Cortex of kidney (tissue), 1 donor: ENCODE measurements around the gene FAT1.

ENCODE experiments used
- DNase-seq: peaks from one replicate; lab custom pipeline; 2025; lab: John Stamatoyannopoulos, UW

FAT1 gene

GRCh38 chr4:186651624-186652023 is 72.0 kb downstream of the FAT1 start:
- no peak for DNase-seq

GRCh38 chr4:186651181-186651603 is 72.5 kb downstream of the FAT1 start:
- DNase-seq, result no peak

DNA sequence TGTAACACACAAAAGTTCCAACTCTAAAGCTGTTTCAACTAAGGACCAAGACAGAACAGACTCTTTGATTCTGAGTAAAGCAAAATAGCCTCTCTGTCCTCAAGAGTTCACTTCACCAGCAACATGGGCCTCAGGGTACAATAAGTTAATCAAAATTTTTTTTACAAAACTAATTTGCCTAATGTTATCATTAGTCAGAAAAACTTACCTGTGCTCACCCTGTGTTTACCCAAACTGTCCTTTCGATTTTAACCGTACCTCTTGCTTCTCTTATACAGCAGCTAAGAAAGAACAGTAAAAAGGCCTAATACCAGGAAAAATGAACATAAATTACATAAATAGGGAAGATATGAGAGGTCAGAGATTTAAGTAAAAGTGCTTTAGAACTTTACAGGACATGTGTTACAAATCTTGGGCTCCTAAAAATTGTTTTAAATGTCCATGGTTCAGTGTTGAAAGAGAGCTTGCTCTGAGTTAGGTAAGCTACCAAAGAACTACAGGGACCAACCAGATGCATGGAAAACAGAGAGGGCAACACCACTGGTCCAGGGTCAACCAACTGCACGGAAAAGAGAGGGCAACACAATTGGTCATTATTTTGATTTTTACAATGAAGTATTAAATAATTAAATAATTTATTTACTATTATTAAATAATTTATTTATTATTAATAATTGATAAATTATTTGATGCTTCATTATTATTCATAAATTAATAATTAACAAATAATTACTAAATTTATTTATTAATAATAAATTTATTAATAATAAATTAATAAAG is 73.1 kb downstream of the FAT1 start:
- no peak for DNase-seq

- DNase-seq, result no peak
Observed at GRCh38 chr4:186647821-186648220, 75.8 kb downstream of the FAT1 start.

GRCh38 chr4:186644737-186645261 is 78.9 kb downstream of the FAT1 start:
- DNase-seq, result no peak

DNA sequence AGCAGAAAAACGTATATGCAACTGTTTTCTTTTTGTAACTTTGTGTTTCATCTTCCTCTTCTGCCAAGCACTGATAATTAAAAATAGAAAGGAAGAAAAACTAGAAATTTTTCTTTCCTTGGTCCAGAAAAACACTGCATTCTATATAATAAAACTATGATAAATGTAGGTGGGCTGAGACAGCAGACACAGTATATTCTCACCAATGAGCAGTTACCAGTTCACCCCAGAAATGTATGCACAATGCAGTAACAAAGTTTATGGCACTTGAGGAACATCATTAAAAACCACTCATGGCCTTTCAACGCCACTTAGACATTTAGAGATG is 79.4 kb downstream of the FAT1 start:
- no peak for DNase-seq

GRCh38 chr4:186643501-186644310 is 80.0 kb downstream of the FAT1 start:
- no peak for DNase-seq

GRCh38 chr4:186642998-186643397 is 80.7 kb downstream of the FAT1 start:
- no peak for DNase-seq

- no peak for DNase-seq
Observed at GRCh38 chr4:186642530-186642929, 81.1 kb downstream of the FAT1 start.

DNA sequence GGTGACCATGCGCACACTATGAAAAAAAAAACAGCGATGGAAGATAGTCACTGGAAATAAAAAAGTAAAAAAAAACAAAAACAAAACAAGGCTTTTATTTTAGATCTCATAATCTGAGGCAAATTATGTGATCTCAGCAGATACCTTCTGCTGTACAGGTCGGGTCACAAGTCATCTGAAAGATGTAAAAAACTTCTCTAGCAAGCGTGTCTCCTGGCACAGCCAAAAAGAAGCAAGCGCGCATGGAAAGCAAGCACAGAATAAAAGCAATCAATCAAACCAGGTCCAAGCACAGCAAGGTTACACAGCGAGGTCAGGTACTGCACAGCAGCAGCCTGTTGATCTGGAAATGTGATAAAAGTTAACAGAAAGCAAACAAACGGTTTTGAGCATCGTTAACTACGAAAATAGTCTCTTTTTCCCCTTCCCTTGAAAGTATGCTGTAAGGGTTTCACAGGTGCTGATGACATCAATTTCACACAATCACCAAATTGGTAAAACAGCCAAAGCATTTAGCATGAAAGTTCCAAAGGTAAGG is 89.0 kb downstream of the FAT1 start:
- DNase-seq, result no peak

- no peak for DNase-seq
Observed at GRCh38 chr4:186633844-186634243, 89.8 kb downstream of the FAT1 start.

- no peak for DNase-seq
Observed at GRCh38 chr4:186630128-186630527, 93.5 kb downstream of the FAT1 start.

DNA sequence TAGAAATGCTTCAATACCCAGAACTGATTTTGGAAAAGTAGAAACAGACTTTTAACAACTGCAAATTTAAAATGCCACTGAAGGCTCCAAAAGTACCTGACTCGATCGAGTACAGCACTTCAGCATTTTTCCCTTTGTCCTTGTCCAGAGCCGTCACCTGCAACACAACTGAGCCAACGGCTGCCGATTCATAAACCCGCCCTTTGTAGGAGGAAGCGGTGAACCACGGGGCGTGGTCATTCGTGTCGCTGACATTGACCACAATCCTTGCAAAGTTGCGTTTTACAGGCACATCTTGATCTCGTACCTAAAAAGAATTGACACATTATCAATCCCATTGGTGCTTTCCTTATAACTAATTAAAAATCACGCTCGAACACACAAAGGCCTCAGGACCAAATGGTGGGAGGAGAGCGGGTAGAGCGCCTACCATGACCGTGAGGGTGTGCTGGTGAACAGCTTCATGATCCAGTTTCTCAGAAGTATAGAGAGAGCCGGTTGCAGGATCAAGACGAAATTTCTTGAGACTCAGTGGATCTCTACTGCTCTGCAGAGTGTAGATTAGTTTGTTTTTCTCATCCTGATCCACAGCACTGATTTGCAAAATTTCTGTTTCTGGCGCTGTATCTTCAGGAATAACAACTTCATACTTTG is 95.5 kb downstream of the FAT1 start:
- no peak for DNase-seq

DNA sequence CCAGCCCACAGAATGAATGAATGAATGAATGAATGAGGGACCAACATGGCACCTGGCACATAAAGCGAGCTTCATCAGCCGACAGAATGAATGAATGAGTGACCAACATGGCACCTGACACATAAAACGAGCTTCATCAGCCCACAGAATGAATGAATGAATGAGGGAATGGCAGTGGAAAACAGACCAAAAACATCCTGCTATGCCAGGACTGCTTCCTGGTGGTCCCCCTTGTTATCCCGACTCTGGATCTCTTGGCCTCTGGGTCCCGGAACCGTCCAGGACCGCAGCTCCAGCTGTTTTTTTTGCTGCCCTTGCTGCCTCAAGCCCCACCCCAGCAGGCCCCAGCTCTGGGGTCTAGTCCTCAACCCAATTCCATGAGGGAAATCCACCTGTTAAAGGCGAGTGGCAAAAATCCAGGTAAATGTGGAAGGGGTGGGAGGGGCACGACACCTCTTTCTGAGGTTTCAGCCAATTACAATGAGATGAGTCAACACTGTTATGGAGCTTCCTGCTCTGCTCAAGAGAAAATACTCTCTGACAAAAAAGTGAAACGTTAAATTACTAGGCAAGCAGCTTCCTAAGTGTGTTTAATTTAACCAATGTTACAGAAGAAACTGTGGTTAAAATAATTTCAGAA is 96.3 kb downstream of the FAT1 start:
- DNase-seq, result no peak

DNA sequence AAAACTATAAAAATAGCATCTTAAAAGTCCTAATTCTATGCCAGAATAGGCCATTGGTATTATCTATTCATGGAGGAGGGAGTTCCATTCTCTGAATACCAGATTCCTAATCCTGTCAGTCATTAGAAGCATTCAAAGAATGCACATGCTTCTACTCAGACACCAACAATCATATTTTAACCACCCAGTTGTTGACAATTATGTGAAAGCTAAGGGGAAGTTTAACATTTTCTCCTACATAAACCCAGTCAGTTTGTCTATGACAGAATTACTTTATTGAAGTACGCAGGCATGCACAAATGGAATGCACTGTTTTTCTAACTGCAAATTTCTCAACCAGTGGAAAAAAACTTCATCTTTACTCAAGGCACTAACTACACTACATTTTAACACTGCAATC is 98.7 kb downstream of the FAT1 start:
- no peak for DNase-seq

DNA sequence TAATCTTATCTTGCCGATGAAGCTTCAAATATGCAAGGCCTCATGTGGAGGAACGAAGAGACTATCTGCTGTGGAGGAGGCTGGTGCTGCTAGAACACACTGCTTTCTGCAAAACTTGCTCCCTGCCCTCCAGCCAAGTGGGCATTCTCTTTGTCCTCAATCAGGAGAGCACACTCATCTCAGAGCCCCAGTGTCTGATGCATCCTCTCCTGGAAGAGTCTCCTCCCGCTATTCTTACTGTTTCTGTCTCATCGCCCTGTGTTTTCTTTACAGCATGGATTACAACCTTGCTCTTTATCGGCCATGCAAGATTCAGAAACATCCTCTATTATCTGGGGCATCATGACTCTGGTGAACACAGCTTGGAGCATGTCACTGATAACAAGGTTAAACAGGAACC is 100.1 kb downstream of the FAT1 start:
- DNase-seq, result no peak

DNA sequence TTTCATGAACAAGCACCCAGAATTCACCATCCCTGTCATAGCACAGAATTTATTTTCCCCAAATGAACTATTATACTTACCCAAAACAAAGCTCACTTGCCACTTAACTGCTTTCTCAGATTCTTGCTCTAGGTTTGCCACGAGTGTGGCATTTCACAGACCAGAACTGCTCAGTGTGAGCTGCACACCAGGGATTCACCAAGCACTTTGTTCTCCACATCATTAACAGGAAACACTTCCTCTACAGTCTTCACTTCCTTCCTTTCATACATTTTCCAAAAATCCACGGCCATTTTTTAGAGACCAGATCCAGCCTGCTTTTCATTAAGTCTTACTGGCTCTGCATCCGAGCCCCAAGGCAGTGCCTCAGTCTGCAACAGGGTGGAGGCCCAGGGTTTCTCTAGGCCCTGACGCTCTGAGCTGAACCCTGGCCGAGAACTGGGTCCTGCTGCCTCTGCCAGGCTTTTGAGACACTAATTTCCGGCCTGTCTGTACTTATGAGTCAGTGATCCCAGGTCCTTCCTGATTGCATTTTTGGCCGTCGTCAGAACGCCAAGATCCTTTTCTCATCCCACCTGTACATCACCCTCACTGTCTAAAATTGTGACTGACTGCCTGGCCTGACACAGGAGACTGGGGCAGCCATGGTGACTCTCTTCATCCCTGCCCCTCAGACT is 100.7 kb downstream of the FAT1 start:
- no peak for DNase-seq

- DNase-seq, result no peak
Observed at GRCh38 chr4:186621959-186622553, 101.6 kb downstream of the FAT1 start.

- no peak for DNase-seq
Observed at GRCh38 chr4:186619088-186619487, 104.6 kb downstream of the FAT1 start.

- no peak for DNase-seq
Observed at GRCh38 chr4:186617921-186618320, 105.7 kb downstream of the FAT1 start.

DNA sequence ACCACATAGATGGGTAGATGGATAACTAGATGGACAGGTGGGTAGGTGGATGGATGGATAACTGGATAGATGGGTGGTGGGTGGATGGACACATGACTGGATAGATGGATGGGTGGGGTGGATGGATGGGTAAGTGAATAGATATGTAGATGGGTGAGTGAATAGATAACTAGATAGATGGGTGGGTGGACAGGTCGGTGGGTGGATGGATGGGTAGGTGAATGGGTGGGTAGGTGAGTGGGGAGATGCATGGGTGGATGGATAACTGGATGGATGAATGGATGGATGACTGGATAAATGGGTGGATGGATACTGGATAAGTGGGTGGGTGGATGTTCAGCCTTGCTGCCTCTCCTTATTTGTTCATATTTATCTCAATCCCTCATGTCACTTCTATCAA is 116.2 kb downstream of the FAT1 start:
- DNase-seq, result no peak
